Measurements from ENCODE around the gene P2RX4. TPM values are rescaled to one million over a fixed set of nuclear protein-coding genes. Genes with fewer than 3 reads are reported as not detected.

Gene P2RX4
- total and polyA plus RNA-seq, 2 of the 8 experiments (the other 6 are each of a cell fraction or from before 2014, with no cell fraction given), result 9.5 to 12.2 TPM

DNA sequence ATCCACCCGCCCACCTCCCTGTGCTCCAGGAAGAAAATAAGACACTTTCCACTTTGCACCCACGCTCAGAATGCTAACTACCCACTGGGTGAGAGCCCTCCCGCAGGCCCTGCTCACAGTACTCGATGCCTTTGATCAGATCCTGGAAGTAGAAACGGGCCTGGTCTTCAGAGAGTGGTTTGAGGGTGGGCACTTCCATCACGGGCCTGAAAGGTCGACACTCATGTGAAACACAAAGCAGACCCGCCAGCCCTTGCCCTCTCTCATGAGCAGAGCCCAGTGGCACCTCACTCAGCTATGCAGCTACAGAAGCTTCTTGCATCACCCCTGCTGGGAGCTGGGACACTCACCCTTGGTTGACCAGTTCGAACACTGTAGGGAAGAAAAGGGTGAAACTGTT is 45.5 kb downstream of the P2RX4 start:
- H3K79me1 ChIP-seq (ENCODE audit: low read depth, low read length), result no peaks in the 10 kb centered on the region
- H3K56ac ChIP-seq (replicated peaks; ENCODE audit: insufficient read length, low read depth, low read length), result no peak overlapping the region
- H3K9me3 ChIP-seq (ENCODE audit: insufficient read depth in 2 of 2, low read depth in 1 of 2, low read length in 1 of 2), result no peaks in the 10 kb centered on the region
- no peak overlapping the region for H2BK12ac ChIP-seq (ENCODE audit: low read depth, low read length)
- ChIA-PET POLR2A (ENCODE audit: partially characterized antibody) (no interaction called here), CTCF (ENCODE audit: partially characterized antibody) (interaction anchor here (0.8 to 1.1 kb wide), 3 partner anchors 16 to 79 kb away, joined by 3 read pairs; no protein-coding TSS in a partner anchor)
- FAIRE-seq (no peak), DNase-seq (ENCODE audit: low read depth in 1 of 2, low spot score in 2 of 2) (no peak)
- H4K91ac ChIP-seq (replicated peaks; ENCODE audit: insufficient read length, low read length), result no peak overlapping the region
- no peak overlapping the region for H2BK20ac ChIP-seq (ENCODE audit: low read length)
- H3K23me2 ChIP-seq (ENCODE audit: low read depth, low read length), result no peaks in the 10 kb centered on the region; the same call in 1 of the 2 replicates
- TF ChIP-seq SP2 (IDR thresholded peaks at IDR 0.05; ENCODE audit: low read length) (no peak), NANOG (IDR thresholded peaks at IDR 0.05; ENCODE audit: insufficient read depth, low read depth, low read length, poor library complexity, severe bottlenecking) (no peak), FOSL1 (IDR thresholded peaks at IDR 0.05; ENCODE audit: insufficient read depth, low read depth, low read length) (no peak), ZNF274 (IDR thresholded peaks at IDR 0.05; ENCODE audit: borderline replicate concordance, extremely low read depth, low read length) (no peak), KDM1A (IDR thresholded peaks at IDR 0.05; ENCODE audit: borderline replicate concordance, low read length) (no peak), SP4 (IDR thresholded peaks at IDR 0.05; ENCODE audit: low read length) (no peak), YY1 (IDR thresholded peaks at IDR 0.05; ENCODE audit: low read depth, low read length) (no peak), HDAC6 (IDR thresholded peaks at IDR 0.05; ENCODE audit: low read depth, low read length) (no peak), NRF1 (IDR thresholded peaks at IDR 0.05; ENCODE audit: low read depth, low read length) (no peak), KDM4A (IDR thresholded peaks at IDR 0.05; ENCODE audit: low read depth, low read length, severe bottlenecking) (no peak)
- TF ChIP-seq, protein P1, sequence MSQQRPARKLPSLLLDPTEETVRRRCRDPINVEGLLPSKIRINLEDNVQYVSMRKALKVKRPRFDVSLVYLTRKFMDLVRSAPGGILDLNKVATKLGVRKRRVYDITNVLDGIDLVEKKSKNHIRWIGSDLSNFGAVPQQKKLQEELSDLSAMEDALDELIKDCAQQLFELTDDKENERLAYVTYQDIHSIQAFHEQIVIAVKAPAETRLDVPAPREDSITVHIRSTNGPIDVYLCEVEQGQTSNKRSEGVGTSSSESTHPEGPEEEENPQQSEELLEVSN (IDR thresholded peaks at IDR 0.05), result no peak
- H2AFZ ChIP-seq (ENCODE audit: low read length), result no peak overlapping the region
- no peaks in the 10 kb centered on the region for H3K27me3 ChIP-seq (replicated peaks in 1 of 4; ENCODE audit: control insufficient read depth in 3 of 4, extremely low read depth in 1 of 4, insufficient read depth in 3 of 4, low read length in 3 of 4)
- H3K4me1 ChIP-seq (replicated peaks in 1 of 4; ENCODE audit: control insufficient read depth in 3 of 4, insufficient read depth in 4 of 4, low read length in 3 of 4), result no peaks in the 10 kb centered on the region
- no peaks in the 10 kb centered on the region for H3K79me2 ChIP-seq (ENCODE audit: control insufficient read depth in 1 of 2, insufficient read depth in 2 of 2, low read length in 2 of 2)
- H2AK5ac ChIP-seq (ENCODE audit: low read depth, low read length), result no peak overlapping the region
- H3K4me3 ChIP-seq (ENCODE audit: extremely low read depth in 1 of 4, insufficient read depth in 2 of 4, low read depth in 3 of 4, low read length in 4 of 4), result no peak overlapping the region
- H3K27ac ChIP-seq (ENCODE audit: low read depth, low read length), result no peak overlapping the region
- no peak overlapping the region for H3K4me2 ChIP-seq (ENCODE audit: insufficient read depth in 1 of 2, low read depth in 2 of 2, low read length in 2 of 2)
- H3K9ac ChIP-seq (replicated peaks in 1 of 4; ENCODE audit: extremely low read depth in 1 of 4, low read depth in 3 of 4, low read length in 3 of 4), result no peak overlapping the region
- H3K23ac ChIP-seq (ENCODE audit: insufficient read length), result no peak overlapping the region
- H2BK120ac ChIP-seq (replicated peaks; ENCODE audit: low read depth, low read length), result no peak overlapping the region
- H3K14ac ChIP-seq (ENCODE audit: insufficient read length), result no peak overlapping the region
- no peak overlapping the region for H4K5ac ChIP-seq (ENCODE audit: insufficient read length, low read depth, low read length)
- no peaks in the 10 kb centered on the region for H4K20me1 ChIP-seq (replicated peaks in 1 of 2; ENCODE audit: control insufficient read depth in 1 of 2, insufficient read depth in 2 of 2, low read length in 2 of 2)
- peaks cover 6 to 29% (median 22%) of the 10 kb centered on the region in 4 experiments for H3K36me3 ChIP-seq (ENCODE audit: control insufficient read depth in 2 of 4, insufficient read depth in 4 of 4, low read length in 3 of 4)
- H3K4ac ChIP-seq (replicated peaks; ENCODE audit: insufficient read length, low read depth, low read length), result no peak overlapping the region
- H3K18ac ChIP-seq (ENCODE audit: extremely low read depth, low read length), result no peak overlapping the region
- 93% methylated on average over 9 of the region's 9 CpGs; no CpG with 5 or more reads in 1 of the 2 experiments for WGBS, 2 experiments (ENCODE audit: extremely low coverage in 1 of 2, insufficient coverage in 1 of 2, insufficient read length in 1 of 2, insufficient replicate concordance in 2 of 2, low coverage in 1 of 2, low lambda C conversion rate in 2 of 2, missing lambda C conversion rate in 1 of 2)
- no peak overlapping the region for H2BK5ac ChIP-seq (ENCODE audit: low read depth, low read length)
- H2BK15ac ChIP-seq (ENCODE audit: low read length), result no peak overlapping the region
- no peak overlapping the region for H4K8ac ChIP-seq (ENCODE audit: extremely low read depth, insufficient read depth, low read length)
